H1 (cell line): Measurements from ENCODE around the gene FBXO21. TPM values are rescaled to one million over a fixed set of nuclear protein-coding genes. Genes with fewer than 3 reads are reported as not detected.

Experiments
- CTCF ChIA-PET: fragments of 300-600 bp; sonication (Branson Sonifier 250); formaldehyde crosslinking; loops from one replicate; lab custom pipeline; 2021; ENCODE audit not compliant: partially characterized antibody; lab: Charles Lee
- POLR2A ChIA-PET: fragments of 300-600 bp; sonication (Branson Sonifier 250); formaldehyde crosslinking; loops from one replicate; lab custom pipeline; 2021; ENCODE audit warnings: inconsistent platforms; ENCODE audit not compliant: partially characterized antibody; lab: Charles Lee
- DNase-seq, 2 experiments: peaks; one replicate each; pipeline versions ENCODE4 v3.0.0 to v3.0.0-alpha.2; 2010 to 2022; ENCODE audit warnings: low spot score in 2 of 2, low read depth in 1 of 2, mixed read lengths in 1 of 2
- FAIRE-seq: peaks from 2 replicates; lab custom pipeline; 2011; peaks lifted over from hg19 to GRCh38; lab: Jason Lieb, UNC
- H2AFZ ChIP-seq: 2 replicates; pipeline ENCODE4 v1.8.1; 2012; ENCODE audit warnings: low read length, inconsistent platforms
- H2AK5ac ChIP-seq: 2 replicates; pipeline ENCODE4 v1.6.1; 2013; ENCODE audit warnings: low read depth, low read length
- H2BK120ac ChIP-seq: replicated peaks from 2 replicates; pipeline ENCODE3; 2013; ENCODE audit warnings: low read depth, low read length, inconsistent platforms
- H2BK12ac ChIP-seq: 2 replicates; pipeline ENCODE4 v1.6.1; 2013; ENCODE audit warnings: low read depth, low read length
- H2BK15ac ChIP-seq: 2 replicates; pipeline ENCODE4 v1.6.1; 2013; ENCODE audit warnings: low read length
- H2BK20ac ChIP-seq: 2 replicates; pipeline ENCODE4 v1.6.1; 2013; ENCODE audit warnings: low read length
- H2BK5ac ChIP-seq: 2 replicates; pipeline ENCODE4 v1.6.1; 2013; ENCODE audit warnings: low read depth, low read length
- H3K14ac ChIP-seq: 2 replicates; pipeline ENCODE4 v1.6.1; 2013; ENCODE audit warnings: inconsistent platforms; ENCODE audit not compliant: insufficient read length
- H3K18ac ChIP-seq: 2 replicates; pipeline ENCODE4 v1.6.1; 2013; ENCODE audit warnings: low read length; ENCODE audit errors: extremely low read depth
- H3K23ac ChIP-seq: 2 replicates; pipeline ENCODE4 v1.6.1; 2013; ENCODE audit warnings: inconsistent platforms; ENCODE audit not compliant: insufficient read length
- H3K23me2 ChIP-seq: 2 replicates; pipeline ENCODE4 v1.6.1; 2013; ENCODE audit warnings: low read depth, low read length
- H3K27ac ChIP-seq: 2 replicates; pipeline ENCODE4 v1.6.1; 2011; ENCODE audit warnings: low read depth, low read length, inconsistent platforms
- H3K27me3 ChIP-seq, 4 experiments: replicated peaks in 1 of 4; 1 replicate in 1 of 4; 2 replicates in 3 of 4; pipeline versions ENCODE4 v1.6.1 to v1.8.1; 2011 to 2013; ENCODE audit warnings: low read length in 3 of 4, mild to moderate bottlenecking in 3 of 4, inconsistent platforms in 2 of 4, mixed read lengths in 2 of 4, moderate library complexity in 1 of 4; ENCODE audit not compliant: control insufficient read depth in 3 of 4, insufficient read depth in 3 of 4; ENCODE audit errors: extremely low read depth in 1 of 4
- H3K36me3 ChIP-seq, 4 experiments: 2 replicates each; pipeline versions ENCODE4 v1.6.1 to v1.8.1; 2011 to 2013; ENCODE audit warnings: mild to moderate bottlenecking in 4 of 4, low read length in 3 of 4, moderate library complexity in 2 of 4, control low read depth in 1 of 4, inconsistent platforms in 1 of 4; ENCODE audit not compliant: insufficient read depth in 4 of 4, control insufficient read depth in 2 of 4
- H3K4ac ChIP-seq: replicated peaks from 2 replicates; pipeline ENCODE3; 2013; ENCODE audit warnings: low read length, low read depth, mixed read lengths, inconsistent platforms; ENCODE audit not compliant: insufficient read length
- H3K4me1 ChIP-seq, 4 experiments: replicated peaks in 1 of 4; 1 replicate in 1 of 4; 2 replicates in 3 of 4; pipeline versions ENCODE4 v1.6.1 to v1.8.1; 2011 to 2013; ENCODE audit warnings: low read length in 3 of 4, inconsistent platforms in 2 of 4, mixed read lengths in 1 of 4; ENCODE audit not compliant: insufficient read depth in 4 of 4, control insufficient read depth in 3 of 4
- H3K4me2 ChIP-seq, 2 experiments: 2 replicates each; pipeline versions ENCODE4 v1.6.1 to v1.8.1; 2011 to 2013; ENCODE audit warnings: low read depth in 2 of 2, low read length in 2 of 2, control low read depth in 1 of 2, inconsistent platforms in 1 of 2, mild to moderate bottlenecking in 1 of 2; ENCODE audit not compliant: insufficient read depth in 1 of 2
- H3K4me3 ChIP-seq, 4 experiments: fragments of 200-600, 300-600 bp in 1 of 4; sonication (generic), shearing (Covaris generic), sonication (Bioruptor Twin) in 1 of 4; 2 replicates each; pipeline versions ENCODE4 v1.5.1 to v1.8.1; 2011 to 2016; ENCODE audit warnings: low read length in 4 of 4, low read depth in 3 of 4, control low read depth in 2 of 4, inconsistent platforms in 2 of 4, mild to moderate bottlenecking in 2 of 4, mixed read lengths in 1 of 4, moderate library complexity in 1 of 4; ENCODE audit not compliant: insufficient read depth in 2 of 4; ENCODE audit errors: extremely low read depth in 1 of 4
- H3K56ac ChIP-seq: replicated peaks from 2 replicates; pipeline ENCODE3; 2013; ENCODE audit warnings: low read depth, mild to moderate bottlenecking, mixed read lengths, low read length, inconsistent platforms; ENCODE audit not compliant: insufficient read length
- H3K79me1 ChIP-seq: 2 replicates; pipeline ENCODE4 v1.6.1; 2013; ENCODE audit warnings: low read depth, low read length, control low read depth
- H3K79me2 ChIP-seq, 2 experiments: 2 replicates each; pipeline versions ENCODE4 v1.6.1 to v1.8.1; 2012 to 2013; ENCODE audit warnings: low read length in 2 of 2, mild to moderate bottlenecking in 2 of 2, inconsistent platforms in 1 of 2; ENCODE audit not compliant: insufficient read depth in 2 of 2, control insufficient read depth in 1 of 2
- H3K9ac ChIP-seq, 4 experiments: replicated peaks in 1 of 4; 1 replicate in 1 of 4; 2 replicates in 3 of 4; pipeline versions ENCODE4 v1.6.1 to v1.8.1; 2011 to 2013; ENCODE audit warnings: low read depth in 3 of 4, low read length in 3 of 4, control low read depth in 2 of 4, mild to moderate bottlenecking in 2 of 4, moderate library complexity in 2 of 4, inconsistent platforms in 1 of 4; ENCODE audit errors: extremely low read depth in 1 of 4
- H3K9me3 ChIP-seq, 2 experiments: 2 replicates each; pipeline versions ENCODE4 v1.6.1 to v1.8.1; 2012 to 2013; ENCODE audit warnings: mild to moderate bottlenecking in 2 of 2, moderate library complexity in 2 of 2, control low read depth in 1 of 2, inconsistent platforms in 1 of 2, low read depth in 1 of 2, low read length in 1 of 2, mixed read lengths in 1 of 2; ENCODE audit not compliant: insufficient read depth in 2 of 2
- H4K20me1 ChIP-seq, 2 experiments: replicated peaks in 1 of 2; 2 replicates each; pipeline versions ENCODE3 to v1.8.1; 2011 to 2013; ENCODE audit warnings: inconsistent platforms in 2 of 2, low read length in 2 of 2, mild to moderate bottlenecking in 1 of 2; ENCODE audit not compliant: insufficient read depth in 2 of 2, control insufficient read depth in 1 of 2
- H4K5ac ChIP-seq: 2 replicates; pipeline ENCODE4 v1.6.1; 2013; ENCODE audit warnings: low read length, low read depth, mixed read lengths, inconsistent platforms; ENCODE audit not compliant: insufficient read length
- H4K8ac ChIP-seq: 2 replicates; pipeline ENCODE4 v1.8.0; 2013; ENCODE audit warnings: mild to moderate bottlenecking, moderate library complexity, low read length, inconsistent platforms; ENCODE audit not compliant: insufficient read depth; ENCODE audit errors: extremely low read depth
- H4K91ac ChIP-seq: replicated peaks from 2 replicates; pipeline ENCODE3; 2013; ENCODE audit warnings: low read length, mixed read lengths, inconsistent platforms; ENCODE audit not compliant: insufficient read length
- CREB1 ChIP-seq: IDR thresholded peaks from 2 replicates; pipeline ENCODE4 v1.6.1; 2012; ENCODE audit warnings: inconsistent platforms
- E2F6 ChIP-seq: IDR thresholded peaks from 2 replicates; pipeline ENCODE4 v1.6.1; 2012; ENCODE audit warnings: inconsistent platforms
- GABPA ChIP-seq: IDR thresholded peaks from 2 replicates; pipeline ENCODE4 v1.6.1; 2011; ENCODE audit warnings: mild to moderate bottlenecking, low read length, moderate library complexity, borderline replicate concordance; ENCODE audit not compliant: insufficient read depth
- GTF2F1 ChIP-seq: IDR thresholded peaks from 2 replicates; pipeline ENCODE4 v1.6.1; 2012; ENCODE audit warnings: low read depth, low read length, improper control_type of control experiment, borderline replicate concordance
- HDAC2 ChIP-seq, 2 experiments: fragments of 300-600 bp in 1 of 2; sonication (generic) in 1 of 2; IDR thresholded peaks; 2 replicates each; pipeline ENCODE4 v1.6.1; 2011 to 2012; ENCODE audit warnings: low read depth in 2 of 2, low read length in 2 of 2, mild to moderate bottlenecking in 2 of 2, moderate library complexity in 2 of 2, borderline replicate concordance in 1 of 2, inconsistent platforms in 1 of 2
- JUND ChIP-seq: IDR thresholded peaks from 2 replicates; pipeline ENCODE4 v1.6.1; 2011; ENCODE audit warnings: mild to moderate bottlenecking, improper control_type of control experiment, low read length
- POU5F1 ChIP-seq: IDR thresholded peaks from 2 replicates; pipeline ENCODE4 v1.6.1; 2011; ENCODE audit warnings: low read depth, mild to moderate bottlenecking, low read length, moderate library complexity
- SIX5 ChIP-seq: IDR thresholded peaks from 2 replicates; pipeline ENCODE4 v1.6.1; 2011; ENCODE audit warnings: mild to moderate bottlenecking, low read depth, low read length
- YY1 ChIP-seq: IDR thresholded peaks from 2 replicates; pipeline ENCODE4 v1.6.1; 2011; ENCODE audit warnings: low read depth, mild to moderate bottlenecking, low read length
- WGBS, 2 experiments: shearing (Covaris generic) in 1 of 2; methylation state at CpG; one replicate each; pipeline versions ENCODE4 v1.1.6 to v1.1.7; 2013 to 2015; ENCODE audit warnings: low lambda C conversion rate in 2 of 2, mixed read lengths in 2 of 2, inconsistent platforms in 1 of 2, low coverage in 1 of 2, missing lambda C conversion rate in 1 of 2; ENCODE audit not compliant: insufficient replicate concordance in 2 of 2, insufficient coverage in 1 of 2, insufficient read length in 1 of 2; ENCODE audit errors: extremely low coverage in 1 of 2, missing lambda C conversion rate in 1 of 2; 5-methylcytosine and 5-hydroxymethylcytosine counted together
- polyA plus RNA-seq, 7 experiments: library from polyadenylated mRNA; depleted of rRNA in 3 of 7; stranded (reverse) in 5 of 7; unstranded in 2 of 7; fragments of >200 nt in 5 of 7; fragments of 200-250 nt in 2 of 7; gene quantifications; 1 replicate in 5 of 7; 2 replicates in 1 of 7; 4 replicates in 1 of 7; pipeline versions ENCODE4 v1.2.1 to v1.2.3, GENCODE V29; 2011 to 2013; ENCODE audit warnings: missing spikeins in 2 of 7, mixed read lengths in 2 of 7
- total RNA-seq: library from RNA; stranded (reverse); fragmentation: NEBNext Ultra II Directional; extraction: Animal tissue kit (Norgen Biotek cat#: 25700); gene quantifications from 2 replicates; pipeline ENCODE4 v1.2.1, GENCODE V29; 2021

FBXO21 gene
- total and polyA plus RNA-seq, 2 of the 8 experiments (the other 6 are each of a cell fraction or from before 2014, with no cell fraction given) = 57.0 to 80.6 TPM

GRCh38 chr12:117169548-117169947, 20.7 kb downstream of the FBXO21 start:
- no peak for TF ChIP-seq GTF2F1
- TF ChIP-seq E2F6 = no peak
- no peak for TF ChIP-seq SIX5
- no peak for TF ChIP-seq YY1
- no peak for TF ChIP-seq JUND
- no peak for TF ChIP-seq CREB1
- no peak for TF ChIP-seq HDAC2 (IDR thresholded peaks at IDR 0.05; ENCODE audit: borderline replicate concordance in 1 of 2, low read depth in 2 of 2, low read length in 2 of 2)
- TF ChIP-seq GABPA = no peak
- TF ChIP-seq POU5F1 = no peak
- Histone ChIP-seq H3K56ac (no peak overlapping the region), H3K79me1 (no peaks in the 10 kb centered on the region; the same call in 1 of the 2 replicates), H2AK5ac (no peak overlapping the region), H3K18ac (no peak overlapping the region), H4K5ac (no peak overlapping the region), H3K4me2 (no peak overlapping the region), H2BK15ac (no peak overlapping the region), H3K27ac (no peak overlapping the region), H2BK20ac (no peak overlapping the region), H3K27me3 (no peaks in the 10 kb centered on the region), H3K9me3 (no peaks in the 10 kb centered on the region), H2AFZ (no peak overlapping the region), H3K23me2 (no peaks in the 10 kb centered on the region), H3K79me2 (no peaks in the 10 kb centered on the region), H3K4me1 (no peaks in the 10 kb centered on the region), H3K23ac (no peak overlapping the region), H3K9ac (no peak overlapping the region), H2BK12ac (no peak overlapping the region), H4K91ac (no peak overlapping the region), H4K20me1 (peaks cover 2 to 7% of the 10 kb centered on the region in 2 experiments), H4K8ac (no peak overlapping the region), H3K14ac (no peak overlapping the region), H2BK5ac (no peak overlapping the region), H3K4ac (no peak overlapping the region), H3K36me3 (peaks cover 39 to 91% (median 67%) of the 10 kb centered on the region in 4 experiments), H2BK120ac (no peak overlapping the region), H3K4me3 (no peak overlapping the region)
- ChIA-PET POLR2A (interaction anchor here (0.8 to 1.7 kb wide), 2 partner anchors 10 to 12 kb away, joined by 3 to 4 read pairs; no protein-coding TSS in a partner anchor), CTCF (interaction anchor here (0.6 to 1.5 kb wide), 3 partner anchors 14 to 487 kb away, joined by 3 to 4 read pairs (median 3); no protein-coding TSS in a partner anchor)
- DNase-seq = no peak
- whole genome bisulfite sequencing, 2 experiments = 98% methylated on average over 3 of the region's 3 CpGs; no CpG with 5 or more reads in 1 of the 2 experiments
- FAIRE-seq = no peak
